SHP77 treated with DMSO at 0.1 percent for 48 hours (cell line): Measurements from ENCODE around the gene SHBG.
"Not testable (repeated sequence)": the region's sequence is repeated elsewhere in the genome, so short reads cannot be mapped to it uniquely, and the experiment has no call there.

Source experiments
- DNase-seq: peaks from one replicate; lab custom pipeline; 2025; lab: John Stamatoyannopoulos, UW

SHBG gene

GRCh38 chr17:7612294-7612640 is 17.7 kb upstream of the SHBG start:
- DNase-seq: no peak

GRCh38 chr17:7613769-7614424 is 16.0 kb upstream of the SHBG start:
- no peak for DNase-seq

- DNase-seq: peak; percentile 100
These were observed 15.3 kb upstream of the SHBG start, which contains the start of gene FXR2 for GRCh38 chr17:7614425-7615264. Gene FXR2 (minus strand): TSS chr17:7614897. CDS start chr17:7614532, 365 bp downstream.

GRCh38 chr17:7615265-7615747 is 14.6 kb upstream of the SHBG start:
- DNase-seq: no peak

GRCh38 chr17:7618608-7619007 is 11.3 kb upstream of the SHBG start:
- DNase-seq: no peak

GRCh38 chr17:7620835-7621234 is 9.1 kb upstream of the SHBG start:
- DNase-seq: no peak

- no peak for DNase-seq
These were observed 6.3 kb upstream of the SHBG start for GRCh38 chr17:7623661-7624060.

GRCh38 chr17:7625749-7626148 is 4.2 kb upstream of the SHBG start:
- DNase-seq: not testable (repeated sequence)

- DNase-seq: no peak
These were observed 3.6 kb upstream of the SHBG start for GRCh38 chr17:7626307-7626706.

- DNase-seq: no peak
These were observed 3.0 kb upstream of the SHBG start for GRCh38 chr17:7626956-7627249.

- DNase-seq: peak; percentile 83
These were observed 2.4 kb upstream of the SHBG start, which contains the start of gene SAT2 for GRCh38 chr17:7627250-7628121. Gene SAT2 (minus strand): TSS chr17:7627821. CDS start chr17:7627635, 186 bp downstream.

GRCh38 chr17:7631398-7632380 is 1.8 kb downstream of the SHBG start:
- no peak for DNase-seq

- peak; percentile 41 for DNase-seq
These were observed 2.6 kb downstream of the SHBG start for GRCh38 chr17:7632492-7632894.

- no peak for DNase-seq
These were observed 3.2 kb downstream of the SHBG start for GRCh38 chr17:7633093-7633492.

GRCh38 chr17:7634384-7634783 is 4.4 kb downstream of the SHBG start:
- DNase-seq: peak; percentile 37

- no peak for DNase-seq
These were observed 6.2 kb downstream of the SHBG start for GRCh38 chr17:7636163-7636562.

- no peak for DNase-seq
These were observed 10.8 kb downstream of the SHBG start for GRCh38 chr17:7640783-7641182.

- DNase-seq: not testable (repeated sequence)
These were observed 11.7 kb downstream of the SHBG start for GRCh38 chr17:7641635-7642034.

- DNase-seq: no peak
These were observed 14.8 kb downstream of the SHBG start for GRCh38 chr17:7644775-7645174.

GRCh38 chr17:7646457-7646856 is 16.5 kb downstream of the SHBG start:
- no peak for DNase-seq

- no peak for DNase-seq
These were observed 17.1 kb downstream of the SHBG start for GRCh38 chr17:7647018-7647417.
